ENCODE data around the gene DNAJB14.

- TF ChIP-seq YY1 (IDR thresholded peaks at IDR 0.05; ENCODE audit: low read depth): peak; percentile 48
- TF ChIP-seq TAF1 (IDR thresholded peaks at IDR 0.05; ENCODE audit: low read depth): no peak
- TF ChIP-seq RAD21 (IDR thresholded peaks at IDR 0.05; ENCODE audit: low read depth): no peak; the same call in 1 of the 2 replicates
- TF ChIP-seq CEBPB (IDR thresholded peaks at IDR 0.05): no peak
- no peak for TF ChIP-seq TEAD4 (IDR thresholded peaks at IDR 0.05)
- peak; percentile 70 for TF ChIP-seq MAX (IDR thresholded peaks at IDR 0.05)
- TF ChIP-seq EGR1 (IDR thresholded peaks at IDR 0.05): no peak
- no peak for TF ChIP-seq EP300 (IDR thresholded peaks at IDR 0.05; ENCODE audit: borderline replicate concordance)
- TF ChIP-seq USF1 (IDR thresholded peaks at IDR 0.05): peak; percentile 95
- TF ChIP-seq, protein P1, sequence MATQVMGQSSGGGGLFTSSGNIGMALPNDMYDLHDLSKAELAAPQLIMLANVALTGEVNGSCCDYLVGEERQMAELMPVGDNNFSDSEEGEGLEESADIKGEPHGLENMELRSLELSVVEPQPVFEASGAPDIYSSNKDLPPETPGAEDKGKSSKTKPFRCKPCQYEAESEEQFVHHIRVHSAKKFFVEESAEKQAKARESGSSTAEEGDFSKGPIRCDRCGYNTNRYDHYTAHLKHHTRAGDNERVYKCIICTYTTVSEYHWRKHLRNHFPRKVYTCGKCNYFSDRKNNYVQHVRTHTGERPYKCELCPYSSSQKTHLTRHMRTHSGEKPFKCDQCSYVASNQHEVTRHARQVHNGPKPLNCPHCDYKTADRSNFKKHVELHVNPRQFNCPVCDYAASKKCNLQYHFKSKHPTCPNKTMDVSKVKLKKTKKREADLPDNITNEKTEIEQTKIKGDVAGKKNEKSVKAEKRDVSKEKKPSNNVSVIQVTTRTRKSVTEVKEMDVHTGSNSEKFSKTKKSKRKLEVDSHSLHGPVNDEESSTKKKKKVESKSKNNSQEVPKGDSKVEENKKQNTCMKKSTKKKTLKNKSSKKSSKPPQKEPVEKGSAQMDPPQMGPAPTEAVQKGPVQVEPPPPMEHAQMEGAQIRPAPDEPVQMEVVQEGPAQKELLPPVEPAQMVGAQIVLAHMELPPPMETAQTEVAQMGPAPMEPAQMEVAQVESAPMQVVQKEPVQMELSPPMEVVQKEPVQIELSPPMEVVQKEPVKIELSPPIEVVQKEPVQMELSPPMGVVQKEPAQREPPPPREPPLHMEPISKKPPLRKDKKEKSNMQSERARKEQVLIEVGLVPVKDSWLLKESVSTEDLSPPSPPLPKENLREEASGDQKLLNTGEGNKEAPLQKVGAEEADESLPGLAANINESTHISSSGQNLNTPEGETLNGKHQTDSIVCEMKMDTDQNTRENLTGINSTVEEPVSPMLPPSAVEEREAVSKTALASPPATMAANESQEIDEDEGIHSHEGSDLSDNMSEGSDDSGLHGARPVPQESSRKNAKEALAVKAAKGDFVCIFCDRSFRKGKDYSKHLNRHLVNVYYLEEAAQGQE (IDR thresholded peaks at IDR 0.05; ENCODE audit: low read depth): no peak
- TF ChIP-seq CREB1 (IDR thresholded peaks at IDR 0.05; ENCODE audit: low read depth): no peak; the same call in 1 of the 2 replicates
- no peak for TF ChIP-seq FOXM1 (IDR thresholded peaks at IDR 0.05; ENCODE audit: borderline replicate concordance, low read depth)
- peak; percentile 51; the same call in 1 of the 2 replicates for TF ChIP-seq TCF12 (IDR thresholded peaks at IDR 0.05; ENCODE audit: low read depth)
- TF ChIP-seq ZBTB7A (IDR thresholded peaks at IDR 0.05; ENCODE audit: low read depth): no peak
These were observed 52.0 kb downstream of the DNAJB14 start, which contains the start of gene LAMTOR3 for GRCh38 chr4:99894161-99894997.

All from Ishikawa (cell line).